IMR-90 (cell line): ENCODE measurements around the gene TAS2R30. TPM values are rescaled to one million over a fixed set of nuclear protein-coding genes. Genes with fewer than 3 reads are reported as not detected.

Experiments
- ATAC-seq: fragments of 200-7000 bp; cut with Tn5 transposase; 2 replicates; pipeline ENCODE4 v1.9.1; 2020; ENCODE audit warnings: low read depth, mild to moderate bottlenecking, moderate library complexity
- BruUV-seq: library from RNA; stranded (reverse); fragments of 400-500 nt; replicated peaks from 2 replicates; lab custom pipeline; 2021; lab: Mats Ljungman, UMichigan
- CTCF ChIA-PET: fragments of 300-600 bp; formaldehyde crosslinking; extraction: SDS; loops from one replicate; lab custom pipeline; 2021; ENCODE audit warnings: antibody characterized with exemption; lab: Yijun Ruan, JAX
- POLR2A ChIA-PET: fragments of 300-600 bp; sonication (Branson Sonifier 250); formaldehyde crosslinking; loops from one replicate; lab custom pipeline; 2022; ENCODE audit warnings: antibody characterized with exemption; ENCODE audit not compliant: unreplicated experiment; lab: Charles Lee
- DNase-seq: peaks from one replicate; pipeline ENCODE4 v3.0.0; 2013
- H2AFZ ChIP-seq: replicated peaks from 2 replicates; pipeline ENCODE3; 2013; ENCODE audit warnings: low read length, mild to moderate bottlenecking; ENCODE audit not compliant: poor library complexity
- H2AK5ac ChIP-seq: 2 replicates; pipeline ENCODE4 v1.6.1; 2013; ENCODE audit warnings: low read depth, low read length, inconsistent platforms
- H2AK9ac ChIP-seq: replicated peaks from 2 replicates; pipeline ENCODE3; 2013; ENCODE audit warnings: mild to moderate bottlenecking, low read depth, low read length, moderate library complexity; ENCODE audit not compliant: poor library complexity
- H2BK120ac ChIP-seq: 2 replicates; pipeline ENCODE4 v1.6.1; 2013; ENCODE audit warnings: low read depth, low read length, inconsistent platforms
- H2BK15ac ChIP-seq: 3 replicates; pipeline ENCODE4 v1.6.1; 2013; ENCODE audit warnings: low read depth, low read length, inconsistent platforms
- H2BK20ac ChIP-seq: 2 replicates; pipeline ENCODE4 v1.6.1; 2013; ENCODE audit warnings: low read depth, mild to moderate bottlenecking, inconsistent platforms, low read length, moderate library complexity
- H2BK5ac ChIP-seq: 2 replicates; pipeline ENCODE4 v1.6.1; 2013; ENCODE audit warnings: mild to moderate bottlenecking, low read depth, low read length, inconsistent platforms; ENCODE audit not compliant: poor library complexity, severe bottlenecking
- H3K14ac ChIP-seq: replicated peaks from 2 replicates; pipeline ENCODE4 v1.6.1; 2013; ENCODE audit warnings: low read depth, low read length, inconsistent platforms
- H3K18ac ChIP-seq: 2 replicates; pipeline ENCODE4 v1.6.1; 2013; ENCODE audit warnings: low read depth, low read length, control low read depth
- H3K23ac ChIP-seq: 2 replicates; pipeline ENCODE4 v1.6.1; 2013; ENCODE audit warnings: low read depth, low read length, inconsistent platforms
- H3K27ac ChIP-seq: 2 replicates; pipeline ENCODE4 v1.5.1; 2013; ENCODE audit warnings: mild to moderate bottlenecking, control low read depth, low read length; ENCODE audit not compliant: insufficient read depth
- H3K27me3 ChIP-seq: 2 replicates; pipeline ENCODE4 v1.6.1; 2013; ENCODE audit warnings: low read length; ENCODE audit not compliant: control insufficient read depth, insufficient read depth
- H3K36me3 ChIP-seq: 2 replicates; pipeline ENCODE4 v1.6.1; 2013; ENCODE audit warnings: low read length, mixed read lengths; ENCODE audit not compliant: control insufficient read depth, insufficient read depth
- H3K4ac ChIP-seq: 2 replicates; pipeline ENCODE4 v1.6.1; 2013; ENCODE audit warnings: low read depth, low read length, inconsistent platforms
- H3K4me1 ChIP-seq: 2 replicates; pipeline ENCODE4 v1.6.1; 2013; ENCODE audit warnings: low read length, mixed read lengths; ENCODE audit not compliant: control insufficient read depth, insufficient read depth
- H3K4me2 ChIP-seq: 2 replicates; pipeline ENCODE4 v1.6.1; 2013; ENCODE audit warnings: low read depth, mild to moderate bottlenecking, control low read depth, low read length, moderate library complexity
- H3K4me3 ChIP-seq: 2 replicates; pipeline ENCODE4 v1.5.1; 2013; ENCODE audit warnings: low read depth, mild to moderate bottlenecking, control low read depth, low read length, moderate library complexity; ENCODE audit not compliant: insufficient read depth
- H3K56ac ChIP-seq: 2 replicates; pipeline ENCODE4 v1.6.1; 2013; ENCODE audit warnings: low read length, inconsistent platforms; ENCODE audit not compliant: insufficient read depth; ENCODE audit errors: extremely low read depth
- H3K79me1 ChIP-seq, 2 experiments: 2 replicates each; pipeline ENCODE4 v1.6.1; 2013; ENCODE audit warnings: low read length in 2 of 2, inconsistent platforms in 1 of 2, low read depth in 1 of 2
- H3K9ac ChIP-seq: 2 replicates; pipeline ENCODE4 v1.6.1; 2013; ENCODE audit warnings: low read depth, low read length, control low read depth
- H3K9me1 ChIP-seq: 2 replicates; pipeline ENCODE4 v1.6.1; 2013; ENCODE audit warnings: low read length, inconsistent platforms; ENCODE audit not compliant: insufficient read depth
- H3K9me3 ChIP-seq: 2 replicates; pipeline ENCODE4 v1.6.1; 2013; ENCODE audit warnings: low read length; ENCODE audit not compliant: control insufficient read depth, insufficient read depth
- H4K20me1 ChIP-seq: 2 replicates; pipeline ENCODE4 v1.6.1; 2013; ENCODE audit warnings: low read length, inconsistent platforms; ENCODE audit not compliant: insufficient read depth
- H4K5ac ChIP-seq: 2 replicates; pipeline ENCODE4 v1.6.1; 2013; ENCODE audit warnings: mild to moderate bottlenecking, low read depth, low read length, control low read depth
- H4K8ac ChIP-seq, 2 experiments: 2 replicates each; pipeline ENCODE4 v1.6.1; 2013; ENCODE audit warnings: low read depth in 2 of 2, low read length in 2 of 2, control low read depth in 1 of 2, inconsistent platforms in 1 of 2
- H4K91ac ChIP-seq: 2 replicates; pipeline ENCODE4 v1.6.1; 2013; ENCODE audit warnings: low read depth, low read length, inconsistent platforms; ENCODE audit not compliant: insufficient read depth
- BHLHE40 ChIP-seq: fragments of 150-350 bp; IDR thresholded peaks from 2 replicates; pipeline ENCODE4 v1.6.1; 2016; ENCODE audit warnings: mild to moderate bottlenecking, low read depth, low read length
- CEBPB ChIP-seq: IDR thresholded peaks from 2 replicates; pipeline ENCODE4 v1.6.1; 2012; ENCODE audit warnings: low read depth, low read length, improper control_type of control experiment
- CHD1 ChIP-seq: IDR thresholded peaks from 2 replicates; pipeline ENCODE4 v1.6.1; 2012; ENCODE audit warnings: low read depth, low read length, improper control_type of control experiment
- CTCF ChIP-seq: conservative IDR thresholded peaks from 2 replicates; pipeline ENCODE4 v1.5.1; 2012; ENCODE audit warnings: mild to moderate bottlenecking, low read depth, low read length, improper control_type of control experiment
- FOS ChIP-seq: fragments of 150-350 bp; IDR thresholded peaks from 2 replicates; pipeline ENCODE4 v1.6.1; 2016; ENCODE audit warnings: low read depth, low read length
- MAFK ChIP-seq: IDR thresholded peaks from 2 replicates; pipeline ENCODE4 v1.6.1; 2012; ENCODE audit warnings: low read depth, low read length, improper control_type of control experiment
- MAZ ChIP-seq: IDR thresholded peaks from 2 replicates; pipeline ENCODE4 v1.6.1; 2012; ENCODE audit warnings: low read depth, mild to moderate bottlenecking, low read length, improper control_type of control experiment, moderate library complexity, borderline replicate concordance
- MXI1 ChIP-seq: IDR thresholded peaks from 2 replicates; pipeline ENCODE4 v1.6.1; 2012; ENCODE audit warnings: low read depth, mild to moderate bottlenecking, low read length, moderate library complexity, borderline replicate concordance
- NFE2L2 ChIP-seq: fragments of 150-350 bp; IDR thresholded peaks from 2 replicates; pipeline ENCODE4 v1.6.1; 2016; ENCODE audit warnings: low read depth, mild to moderate bottlenecking, low read length
- POLR2A ChIP-seq: IDR thresholded peaks from 2 replicates; pipeline ENCODE4 v1.6.1; 2012; ENCODE audit warnings: mild to moderate bottlenecking, low read depth, low read length
- RAD21 ChIP-seq: IDR thresholded peaks from 2 replicates; pipeline ENCODE4 v1.6.1; 2012; ENCODE audit warnings: low read length, improper control_type of control experiment
- RCOR1 ChIP-seq: IDR thresholded peaks from 2 replicates; pipeline ENCODE4 v1.6.1; 2012; ENCODE audit warnings: mild to moderate bottlenecking, low read length, improper control_type of control experiment; ENCODE audit not compliant: insufficient replicate concordance
- RFX5 ChIP-seq: IDR thresholded peaks from 2 replicates; pipeline ENCODE4 v1.8.0; 2012; ENCODE audit warnings: low read depth, mild to moderate bottlenecking, low read length, moderate library complexity
- SMC3 ChIP-seq: fragments of 150-350 bp; IDR thresholded peaks from 2 replicates; pipeline ENCODE4 v1.6.1; 2016; ENCODE audit warnings: low read depth, mild to moderate bottlenecking, antibody characterized with exemption, low read length, moderate library complexity
- dilution Hi-C: fragments of 300-500 bp; cut with HindIII; formaldehyde crosslinking; loops from one replicate; pipeline ENCODE4 v1.14.3; 2018; ENCODE audit warnings: low sequenced_read_pairs; ENCODE audit not compliant: unreplicated experiment
- in situ Hi-C: fragments of 300-500 bp; cut with MboI; formaldehyde crosslinking; loops from 3 replicates; pipeline ENCODE4 v1.14.3; 2019; ENCODE audit warnings: low sequenced_read_pairs, inconsistent platforms, mixed read lengths
- intact Hi-C: fragments of 100-400 bp; cut with micrococcal nuclease; formaldehyde crosslinking; loops from 2 replicates; pipeline ENCODE4 v1.10.0; 2022
- polyA plus RNA-seq, 3 experiments: library from polyadenylated mRNA; depleted of rRNA; stranded (reverse); fragments of >200 nt; gene quantifications; 2 replicates each; pipeline ENCODE4 v1.2.3, GENCODE V29; 2012; ENCODE audit warnings: low replicate concordance in 1 of 3
- total RNA-seq: library from RNA; depleted of rRNA; stranded (reverse); fragments of >200 nt; gene quantifications from 2 replicates; pipeline ENCODE4 v1.2.3, GENCODE V29; 2012
- TF ChIP-seq, protein P1 (sequence below): fragments of 150-350 bp; IDR thresholded peaks from 2 replicates; pipeline ENCODE4 v1.6.1; 2016; ENCODE audit warnings: low read depth, mild to moderate bottlenecking, low read length, moderate library complexity, borderline replicate concordance
- TF ChIP-seq, protein P2 (sequence below): fragments of 150-350 bp; IDR thresholded peaks from 2 replicates; pipeline ENCODE4 v1.6.1; 2017; ENCODE audit warnings: mild to moderate bottlenecking, antibody characterized with exemption, low read length, low read depth

Gene TAS2R30
- total and polyA plus RNA-seq, 2 of the 4 experiments (the other 2 are of a cell fraction) = 0.03 to 5.0 TPM

GRCh38 chr12:11164384-11164783 lies 29.9 kb upstream of the TAS2R30 start:
- no peak for TF ChIP-seq MXI1
- TF ChIP-seq POLR2A = no peak
- no peak for TF ChIP-seq RCOR1
- TF ChIP-seq, protein P1, sequence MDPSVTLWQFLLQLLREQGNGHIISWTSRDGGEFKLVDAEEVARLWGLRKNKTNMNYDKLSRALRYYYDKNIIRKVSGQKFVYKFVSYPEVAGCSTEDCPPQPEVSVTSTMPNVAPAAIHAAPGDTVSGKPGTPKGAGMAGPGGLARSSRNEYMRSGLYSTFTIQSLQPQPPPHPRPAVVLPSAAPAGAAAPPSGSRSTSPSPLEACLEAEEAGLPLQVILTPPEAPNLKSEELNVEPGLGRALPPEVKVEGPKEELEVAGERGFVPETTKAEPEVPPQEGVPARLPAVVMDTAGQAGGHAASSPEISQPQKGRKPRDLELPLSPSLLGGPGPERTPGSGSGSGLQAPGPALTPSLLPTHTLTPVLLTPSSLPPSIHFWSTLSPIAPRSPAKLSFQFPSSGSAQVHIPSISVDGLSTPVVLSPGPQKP = no peak
- TF ChIP-seq NFE2L2 = no peak
- no peak for TF ChIP-seq FOS
- no peak for TF ChIP-seq MAFK
- TF ChIP-seq CEBPB = no peak
- TF ChIP-seq, protein P2, sequence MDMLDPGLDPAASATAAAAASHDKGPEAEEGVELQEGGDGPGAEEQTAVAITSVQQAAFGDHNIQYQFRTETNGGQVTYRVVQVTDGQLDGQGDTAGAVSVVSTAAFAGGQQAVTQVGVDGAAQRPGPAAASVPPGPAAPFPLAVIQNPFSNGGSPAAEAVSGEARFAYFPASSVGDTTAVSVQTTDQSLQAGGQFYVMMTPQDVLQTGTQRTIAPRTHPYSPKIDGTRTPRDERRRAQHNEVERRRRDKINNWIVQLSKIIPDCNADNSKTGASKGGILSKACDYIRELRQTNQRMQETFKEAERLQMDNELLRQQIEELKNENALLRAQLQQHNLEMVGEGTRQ = no peak
- TF ChIP-seq RFX5 = no peak
- no peak for TF ChIP-seq MAZ
- no peak for TF ChIP-seq CTCF
- no peak for TF ChIP-seq CHD1
- TF ChIP-seq BHLHE40 = no peak
- TF ChIP-seq SMC3 = no peak
- no peak for TF ChIP-seq RAD21
- Histone ChIP-seq H3K4me2 (no peak overlapping the region), H3K27me3 (no peaks in the 10 kb centered on the region), H3K9me1 (0 out of 2 replicates have a peak, but pooled peaks cover 2% of the 10 kb centered on the region), H2BK15ac (no peak overlapping the region), H3K9ac (no peak overlapping the region), H3K9me3 (no peaks in the 10 kb centered on the region), H2AK9ac (no peak overlapping the region), H3K23ac (no peak overlapping the region), H2BK20ac (no peak overlapping the region), H4K20me1 (peaks cover 42% of the 10 kb centered on the region), H3K56ac (no peak overlapping the region), H3K18ac (no peak overlapping the region), H4K8ac (no peak overlapping the region), H2AK5ac (no peak overlapping the region), H2BK5ac (no peak overlapping the region), H2AFZ (no peak overlapping the region), H3K4me3 (no peak overlapping the region), H3K36me3 (peaks cover 14% of the 10 kb centered on the region), H3K79me1 (peaks cover 33 to 48% of the 10 kb centered on the region in 2 experiments), H3K14ac (no peak overlapping the region), H3K27ac (no peak overlapping the region), H3K4ac (no peak overlapping the region), H4K91ac (no peak overlapping the region), H4K5ac (no peak overlapping the region), H3K4me1 (no peaks in the 10 kb centered on the region), H2BK120ac (no peak overlapping the region)
- peak; percentile 60 for ATAC-seq
- POLR2A ChIA-PET = no interaction called here
- intact Hi-C loops = no loop called here
- dilution Hi-C loops = no loop called here
- BruUV-seq = no TSS peak
- DNase-seq = peak; percentile 28
- CTCF ChIA-PET = interaction anchor here (1.3 kb wide), 1 partner anchor 36 kb away, joined by 4 read pairs; no protein-coding TSS in a partner anchor
- in situ Hi-C loops = no loop called here
